Measurements from ENCODE around the gene RPL3. TPM values are rescaled to one million over a fixed set of nuclear protein-coding genes. Genes with fewer than 3 reads are reported as not detected.

RPL3 gene
- total RNA-seq, 2 donors from 2014 or later: 908 to 1,235 TPM

DNA sequence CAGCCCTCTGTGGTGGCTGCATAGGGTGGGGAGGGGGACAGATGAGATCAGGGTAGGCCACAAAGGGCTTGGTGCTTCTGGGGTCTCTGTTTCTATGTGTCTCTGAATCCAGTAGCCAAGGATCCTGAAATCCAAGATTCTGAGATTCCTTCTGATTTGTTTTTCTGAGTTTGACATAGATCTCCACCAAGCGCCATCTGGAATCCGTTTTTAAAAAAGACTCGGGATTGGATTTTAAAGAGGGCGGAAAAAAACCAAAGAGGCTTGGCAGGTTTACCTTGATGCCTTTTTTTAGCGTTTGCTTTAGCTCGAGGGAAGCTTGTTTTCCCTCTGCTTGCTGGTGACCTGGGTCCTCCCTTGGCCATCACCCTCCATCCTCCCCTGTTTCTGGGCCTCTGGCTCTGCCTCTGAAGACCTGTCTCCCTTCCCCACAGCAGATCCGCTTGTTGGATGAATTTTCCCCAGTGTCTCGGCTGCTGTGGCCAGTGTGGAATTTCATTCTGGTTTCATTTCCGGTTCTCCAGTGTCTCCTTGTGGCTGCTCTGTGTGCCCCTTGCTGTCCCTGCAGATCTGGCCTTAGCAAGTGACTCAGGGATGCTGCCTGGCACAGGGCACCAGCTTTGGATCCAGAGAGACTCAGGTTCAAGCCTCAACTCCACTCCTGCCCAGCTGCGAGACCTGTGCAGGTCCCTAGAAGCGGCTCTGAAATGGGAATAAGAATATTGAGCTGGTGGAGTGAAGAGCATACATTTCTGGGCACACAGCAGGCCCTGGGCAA, 45.5 kb upstream of the RPL3 start:
- Histone ChIP-seq H3K27ac (no peak overlapping the region), H3K27me3 (replicated peaks; ENCODE audit: insufficient read depth) (no peaks in the 10 kb centered on the region), H3K4me1 (ENCODE audit: control insufficient read depth in 1 of 2, low read depth in 2 of 2) (no peaks in the 10 kb centered on the region), H3K4me3 (no peak overlapping the region), H3K36me3 (no peaks in the 10 kb centered on the region), H3K9me3 (no peaks in the 10 kb centered on the region)
- TF ChIP-seq, protein P1, sequence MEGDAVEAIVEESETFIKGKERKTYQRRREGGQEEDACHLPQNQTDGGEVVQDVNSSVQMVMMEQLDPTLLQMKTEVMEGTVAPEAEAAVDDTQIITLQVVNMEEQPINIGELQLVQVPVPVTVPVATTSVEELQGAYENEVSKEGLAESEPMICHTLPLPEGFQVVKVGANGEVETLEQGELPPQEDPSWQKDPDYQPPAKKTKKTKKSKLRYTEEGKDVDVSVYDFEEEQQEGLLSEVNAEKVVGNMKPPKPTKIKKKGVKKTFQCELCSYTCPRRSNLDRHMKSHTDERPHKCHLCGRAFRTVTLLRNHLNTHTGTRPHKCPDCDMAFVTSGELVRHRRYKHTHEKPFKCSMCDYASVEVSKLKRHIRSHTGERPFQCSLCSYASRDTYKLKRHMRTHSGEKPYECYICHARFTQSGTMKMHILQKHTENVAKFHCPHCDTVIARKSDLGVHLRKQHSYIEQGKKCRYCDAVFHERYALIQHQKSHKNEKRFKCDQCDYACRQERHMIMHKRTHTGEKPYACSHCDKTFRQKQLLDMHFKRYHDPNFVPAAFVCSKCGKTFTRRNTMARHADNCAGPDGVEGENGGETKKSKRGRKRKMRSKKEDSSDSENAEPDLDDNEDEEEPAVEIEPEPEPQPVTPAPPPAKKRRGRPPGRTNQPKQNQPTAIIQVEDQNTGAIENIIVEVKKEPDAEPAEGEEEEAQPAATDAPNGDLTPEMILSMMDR (IDR thresholded peaks at IDR 0.05): no peak
- no peak for ATAC-seq (ENCODE audit: insufficient number of reproducible peaks, low FRiP score, low read depth)
- no peak for DNase-seq (ENCODE audit: low spot score)

DNA sequence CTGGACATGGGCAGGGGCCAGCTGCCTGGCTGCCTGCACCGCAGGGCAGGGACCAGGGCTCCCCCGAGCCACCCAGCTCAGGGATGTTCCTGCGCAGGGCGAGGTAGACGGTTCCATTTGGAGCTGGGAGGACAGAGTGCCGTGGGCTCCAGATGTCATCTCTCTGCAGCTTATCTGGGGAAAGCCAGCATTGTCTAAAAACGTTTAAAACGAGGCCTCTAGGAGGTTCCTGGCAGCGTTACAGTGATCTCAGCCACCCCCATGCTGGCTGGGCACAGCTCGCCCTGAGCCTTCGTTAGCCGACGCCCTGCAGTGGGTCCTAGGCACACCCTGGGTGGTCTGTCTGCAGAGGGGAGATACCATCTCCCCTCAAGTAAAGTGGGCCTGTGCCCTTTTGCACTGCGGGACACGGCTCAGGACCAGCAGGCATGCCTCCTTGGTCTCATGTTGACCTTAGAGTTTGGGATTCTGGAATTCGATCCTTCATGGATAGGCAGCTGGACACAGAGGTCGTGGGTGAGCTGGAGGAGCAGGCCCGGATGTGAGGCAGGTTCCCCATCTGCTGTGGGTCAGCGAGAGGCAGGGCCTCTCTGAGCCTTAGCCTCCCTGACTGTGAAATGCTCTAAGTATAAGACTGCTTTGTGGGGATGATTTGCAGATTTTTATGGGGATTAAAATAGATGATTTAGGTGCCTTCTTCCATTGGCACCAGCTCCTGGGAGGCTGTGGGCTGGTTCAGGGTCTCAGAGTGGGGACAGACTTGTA, 44.5 kb upstream of the RPL3 start:
- ATAC-seq (ENCODE audit: insufficient number of reproducible peaks, low FRiP score, low read depth): no peak
- Histone ChIP-seq H3K4me1 (ENCODE audit: control insufficient read depth in 1 of 2, low read depth in 2 of 2) (no peaks in the 10 kb centered on the region), H3K4me3 (no peak overlapping the region), H3K9me3 (no peaks in the 10 kb centered on the region), H3K36me3 (no peaks in the 10 kb centered on the region), H3K27me3 (replicated peaks; ENCODE audit: insufficient read depth) (no peaks in the 10 kb centered on the region), H3K27ac (no peak overlapping the region)
- no peak for DNase-seq (ENCODE audit: low spot score)
- TF ChIP-seq, protein P1 (IDR thresholded peaks at IDR 0.05): no peak

- no peak for DNase-seq (ENCODE audit: low spot score)
- Histone ChIP-seq H3K36me3 (no peaks in the 10 kb centered on the region), H3K27me3 (replicated peaks; ENCODE audit: insufficient read depth) (no peaks in the 10 kb centered on the region), H3K4me1 (ENCODE audit: control insufficient read depth in 1 of 2, low read depth in 2 of 2) (no peaks in the 10 kb centered on the region), H3K27ac (no peak overlapping the region), H3K9me3 (no peaks in the 10 kb centered on the region), H3K4me3 (no peak overlapping the region)
- no peak for ATAC-seq (ENCODE audit: insufficient number of reproducible peaks, low FRiP score, low read depth)
- TF ChIP-seq, protein P1 (IDR thresholded peaks at IDR 0.05): no peak
Measured at GRCh38 chr22:39362932-39363331, 43.5 kb upstream of the RPL3 start.

GRCh38 chr22:39362271-39362670, 42.8 kb upstream of the RPL3 start:
- ATAC-seq (ENCODE audit: insufficient number of reproducible peaks, low FRiP score, low read depth) (no peak), DNase-seq (ENCODE audit: low spot score) (no peak)
- H3K4me3 ChIP-seq: no peak overlapping the region
- H3K36me3 ChIP-seq: no peaks in the 10 kb centered on the region
- no peaks in the 10 kb centered on the region for H3K9me3 ChIP-seq
- TF ChIP-seq, protein P1 (IDR thresholded peaks at IDR 0.05): no peak
- H3K27ac ChIP-seq: no peak overlapping the region
- no peaks in the 10 kb centered on the region for H3K27me3 ChIP-seq (replicated peaks; ENCODE audit: insufficient read depth)
- H3K4me1 ChIP-seq (ENCODE audit: control insufficient read depth in 1 of 2, low read depth in 2 of 2): no peaks in the 10 kb centered on the region

DNA sequence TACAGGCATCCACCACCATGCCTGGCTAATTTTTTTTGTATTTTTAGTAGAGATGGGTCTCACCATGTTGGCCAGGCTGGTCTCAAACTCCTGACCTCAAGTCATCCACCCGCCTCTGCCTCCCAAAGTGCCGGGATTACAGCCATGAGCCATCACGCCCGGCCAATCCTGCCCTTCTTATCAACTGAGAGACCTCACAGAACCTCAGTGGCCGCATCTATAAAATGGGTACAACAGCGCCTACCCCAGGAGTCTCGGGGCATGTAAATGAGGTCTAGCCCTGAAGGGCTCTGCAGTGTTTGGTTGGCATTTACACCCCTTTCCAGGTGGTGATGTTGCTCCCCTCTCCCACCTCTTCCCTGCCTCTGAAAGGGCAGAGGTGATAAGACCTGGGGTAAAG, 42.1 kb upstream of the RPL3 start:
- no peak for ATAC-seq (ENCODE audit: insufficient number of reproducible peaks, low FRiP score, low read depth)
- no peak overlapping the region for H3K4me3 ChIP-seq
- no peaks in the 10 kb centered on the region for H3K4me1 ChIP-seq (ENCODE audit: control insufficient read depth in 1 of 2, low read depth in 2 of 2)
- no peaks in the 10 kb centered on the region for H3K36me3 ChIP-seq
- DNase-seq (ENCODE audit: low spot score): no peak
- no peaks in the 10 kb centered on the region for H3K9me3 ChIP-seq
- TF ChIP-seq, protein P1 (IDR thresholded peaks at IDR 0.05): no peak
- no peaks in the 10 kb centered on the region for H3K27me3 ChIP-seq (replicated peaks; ENCODE audit: insufficient read depth)
- no peak overlapping the region for H3K27ac ChIP-seq

All from thoracic aorta (tissue), 2 donors.